GM12878 (cell line): ENCODE data around the gene ADRA2C. TPM values are rescaled to one million over a fixed set of nuclear protein-coding genes. Genes with fewer than 3 reads are reported as not detected.

Experiments used
- ATAC-seq: fragments of 200-7000 bp; cut with Tn5 transposase; 3 replicates; pipeline ENCODE4 v1.9.1; 2020; ENCODE audit warnings: mild to moderate bottlenecking, moderate library complexity
- BruUV-seq: library from RNA; stranded (reverse); fragments of 400-500 nt; replicated peaks from 2 replicates; lab custom pipeline; 2021; lab: Mats Ljungman, UMichigan
- CTCF ChIA-PET: fragments of 300-600 bp; sonication (Branson Sonifier 250); formaldehyde crosslinking; extraction: SDS; loops from one replicate; lab custom pipeline; 2021; ENCODE audit warnings: inconsistent platforms; lab: Yijun Ruan, JAX
- POLR2A ChIA-PET: fragments of 350-600 bp; formaldehyde crosslinking; extraction: SDS; loops from one replicate; lab custom pipeline; 2021; ENCODE audit warnings: inconsistent platforms; lab: Charles Lee
- RAD21 ChIA-PET: fragments of 300-600 bp; sonication (Branson Sonifier 250); formaldehyde crosslinking; loops from one replicate; lab custom pipeline; 2023; ENCODE audit warnings: antibody characterized with exemption; ENCODE audit not compliant: unreplicated experiment; lab: Charles Lee
- SMC1A ChIA-PET: fragments of 300-600 bp; sonication (Branson Sonifier 250); formaldehyde crosslinking; loops from one replicate; lab custom pipeline; 2023; ENCODE audit not compliant: unreplicated experiment, uncharacterized antibody; lab: Charles Lee
- DNase-seq: peaks from one replicate; pipeline ENCODE4 v3.0.0-alpha.2; 2011; ENCODE audit warnings: low read depth, low spot score
- FAIRE-seq: peaks from 3 replicates; lab custom pipeline; 2011; peaks lifted over from hg19 to GRCh38; lab: Jason Lieb, UNC
- H2AFZ ChIP-seq: 2 replicates; pipeline ENCODE4 v1.6.0; 2011; ENCODE audit warnings: low read depth, low read length, control low read depth; ENCODE audit not compliant: control insufficient read depth
- H3K27ac ChIP-seq: 2 replicates; pipeline ENCODE4 v1.5.1; 2011; ENCODE audit warnings: control low read depth; ENCODE audit not compliant: control insufficient read depth, insufficient read depth
- H3K27me3 ChIP-seq, 2 experiments: replicated peaks in 1 of 2; 2 replicates each; pipeline versions ENCODE4 v1.6.0 to v1.6.1; 2011; ENCODE audit warnings: low read length in 1 of 2; ENCODE audit not compliant: control insufficient read depth in 2 of 2, insufficient read depth in 2 of 2
- H3K36me3 ChIP-seq, 2 experiments: 2 replicates each; pipeline ENCODE4 v1.5.1; 2011; ENCODE audit warnings: low read length in 1 of 2; ENCODE audit not compliant: control insufficient read depth in 2 of 2, insufficient read depth in 2 of 2
- H3K4me1 ChIP-seq: 2 replicates; pipeline ENCODE4 v1.6.1; 2011; ENCODE audit warnings: mild to moderate bottlenecking, low read length, moderate library complexity, mixed read lengths; ENCODE audit not compliant: control insufficient read depth, insufficient read depth
- H3K4me2 ChIP-seq: 2 replicates; pipeline ENCODE4 v1.6.0; 2011; ENCODE audit warnings: control low read depth; ENCODE audit not compliant: control insufficient read depth, insufficient read depth
- H3K4me3 ChIP-seq: fragments of 200-600 bp; sonication (generic); 2 replicates; pipeline ENCODE4 v1.5.1; 2016
- H3K79me2 ChIP-seq: 2 replicates; pipeline ENCODE4 v1.6.0; 2011; ENCODE audit warnings: low read length; ENCODE audit not compliant: control insufficient read depth, insufficient read depth
- H3K9ac ChIP-seq: 2 replicates; pipeline ENCODE4 v1.8.0; 2011; ENCODE audit warnings: low read length, control low read depth, mixed read lengths; ENCODE audit not compliant: control insufficient read depth, insufficient read depth
- H3K9me3 ChIP-seq: replicated peaks from 3 replicates; pipeline ENCODE4 v1.5.1; 2011; ENCODE audit warnings: mild to moderate bottlenecking, low read length; ENCODE audit not compliant: control insufficient read depth, insufficient read depth
- H4K20me1 ChIP-seq: 2 replicates; pipeline ENCODE4 v1.6.0; 2011; ENCODE audit not compliant: control insufficient read depth, insufficient read depth
- BHLHE40 ChIP-seq, 2 experiments: fragments of 450-650 bp in 1 of 2; IDR thresholded peaks; 2 replicates each; pipeline ENCODE4 v1.6.1; 2011 to 2017; ENCODE audit warnings: low read depth in 2 of 2, borderline replicate concordance in 1 of 2, improper control_type of control experiment in 1 of 2, low read length in 1 of 2, mild to moderate bottlenecking in 1 of 2
- FOS ChIP-seq: IDR thresholded peaks from 3 replicates; pipeline ENCODE4 v1.6.1; 2011; ENCODE audit warnings: borderline replicate concordance; ENCODE audit not compliant: insufficient read length; ENCODE audit errors: extremely low read depth
- GATAD2B ChIP-seq: fragments of 450-650 bp; conservative IDR thresholded peaks from 2 replicates; pipeline ENCODE4 v1.6.1; 2017; ENCODE audit warnings: low read depth, mild to moderate bottlenecking, moderate library complexity
- IKZF2 ChIP-seq, 2 experiments: fragments of 450-650 bp; IDR thresholded peaks; 2 replicates each; pipeline ENCODE4 v1.6.1; 2017; ENCODE audit warnings: mild to moderate bottlenecking in 2 of 2, moderate library complexity in 2 of 2
- JUNB ChIP-seq: IDR thresholded peaks from 2 replicates; pipeline ENCODE4 v1.6.1; 2016; ENCODE audit warnings: antibody characterized with exemption, mild to moderate bottlenecking
- NFYA ChIP-seq: IDR thresholded peaks from 2 replicates; pipeline ENCODE4 v1.6.1; 2011; ENCODE audit warnings: low read depth, mild to moderate bottlenecking, low read length, improper control_type of control experiment, borderline replicate concordance
- NFYB ChIP-seq: IDR thresholded peaks from 2 replicates; pipeline ENCODE4 v1.6.1; 2011; ENCODE audit warnings: low read depth, mild to moderate bottlenecking, low read length, improper control_type of control experiment, moderate library complexity; ENCODE audit not compliant: insufficient read depth
- PML ChIP-seq: IDR thresholded peaks from 2 replicates; pipeline ENCODE4 v1.6.1; 2012; ENCODE audit warnings: low read length, inconsistent platforms
- POLR2AphosphoS5 ChIP-seq: IDR thresholded peaks from 2 replicates; pipeline ENCODE4 v1.6.1; 2011; ENCODE audit warnings: mild to moderate bottlenecking, low read length, inconsistent platforms
- SMAD5 ChIP-seq: IDR thresholded peaks from 2 replicates; pipeline ENCODE4 v1.6.1; 2016; ENCODE audit warnings: antibody characterized with exemption, low read depth
- SPI1 ChIP-seq: IDR thresholded peaks from 2 replicates; pipeline ENCODE4 v1.6.1; 2011; ENCODE audit warnings: low read depth, mild to moderate bottlenecking, low read length, moderate library complexity, borderline replicate concordance; ENCODE audit not compliant: insufficient read depth
- ZBED1 ChIP-seq: IDR thresholded peaks from 2 replicates; pipeline ENCODE4 v1.6.1; 2016; ENCODE audit warnings: borderline replicate concordance
- WGBS: methylation state at CpG from one replicate; pipeline ENCODE4 v1.1.6; 2016; ENCODE audit warnings: low lambda C conversion rate; ENCODE audit not compliant: insufficient replicate concordance, insufficient coverage; ENCODE audit errors: missing lambda C conversion rate; 5-methylcytosine and 5-hydroxymethylcytosine counted together
- in situ Hi-C: fragments of 300-500 bp; cut with MboI; formaldehyde crosslinking; loops from 9 replicates; pipeline ENCODE4 v1.14.3; 2018; ENCODE audit warnings: mixed read lengths
- intact Hi-C: fragments of 100-400 bp; cut with micrococcal nuclease; formaldehyde crosslinking; loops from one replicate; pipeline ENCODE4 v1.14.2; 2022; ENCODE audit not compliant: unreplicated experiment
- polyA plus RNA-seq, 11 experiments: library from polyadenylated mRNA; depleted of rRNA in 4 of 11; unstranded in 6 of 11; stranded (reverse) in 5 of 11; fragments of >200 nt; fragmentation: Nextera tagmentation in 4 of 11; fragmentation: Illumina TruSeq in 1 of 11; extraction: Ambion mirVana in 4 of 11; extraction: Trizol in 1 of 11; gene quantifications; 1 replicate in 1 of 11; 2 replicates in 10 of 11; pipeline versions ENCODE4 v1.2.1 to v1.2.3, GENCODE V29; 2011 to 2016; ENCODE audit warnings: inconsistent platforms in 2 of 11, missing spikeins in 2 of 11, low read depth in 1 of 11
- total RNA-seq, 4 experiments: library from RNA; depleted of rRNA in 3 of 4; stranded (reverse); fragments of >200 nt in 3 of 4; fragmentation: Illumina TruSeq in 1 of 4; extraction: Trizol in 1 of 4; gene quantifications; 2 replicates each; pipeline versions ENCODE4 v1.2.1 to v1.2.3, GENCODE V29; 2013 to 2021
- TF ChIP-seq, protein P1 (sequence below): fragments of 450-650 bp; IDR thresholded peaks from 2 replicates; pipeline ENCODE4 v1.6.1; 2016; ENCODE audit warnings: mild to moderate bottlenecking, moderate library complexity, borderline replicate concordance
- TF ChIP-seq, protein P2 (sequence below): fragments of 450-650 bp; formaldehyde crosslinking; IDR thresholded peaks from 2 replicates; pipeline ENCODE4 v1.4.0; 2020; ENCODE audit warnings: mild to moderate bottlenecking, moderate library complexity
- TF ChIP-seq, protein P3 (sequence below): IDR thresholded peaks from 2 replicates; pipeline ENCODE4 v1.6.1; 2012; ENCODE audit warnings: low read depth, low read length, improper control_type of control experiment

Gene ADRA2C
- total and polyA plus RNA-seq, 10 of the 15 experiments (the other 5 are each of a cell fraction or from before 2014, with no cell fraction given), result 0.15 TPM; not detected in 9

DNA sequence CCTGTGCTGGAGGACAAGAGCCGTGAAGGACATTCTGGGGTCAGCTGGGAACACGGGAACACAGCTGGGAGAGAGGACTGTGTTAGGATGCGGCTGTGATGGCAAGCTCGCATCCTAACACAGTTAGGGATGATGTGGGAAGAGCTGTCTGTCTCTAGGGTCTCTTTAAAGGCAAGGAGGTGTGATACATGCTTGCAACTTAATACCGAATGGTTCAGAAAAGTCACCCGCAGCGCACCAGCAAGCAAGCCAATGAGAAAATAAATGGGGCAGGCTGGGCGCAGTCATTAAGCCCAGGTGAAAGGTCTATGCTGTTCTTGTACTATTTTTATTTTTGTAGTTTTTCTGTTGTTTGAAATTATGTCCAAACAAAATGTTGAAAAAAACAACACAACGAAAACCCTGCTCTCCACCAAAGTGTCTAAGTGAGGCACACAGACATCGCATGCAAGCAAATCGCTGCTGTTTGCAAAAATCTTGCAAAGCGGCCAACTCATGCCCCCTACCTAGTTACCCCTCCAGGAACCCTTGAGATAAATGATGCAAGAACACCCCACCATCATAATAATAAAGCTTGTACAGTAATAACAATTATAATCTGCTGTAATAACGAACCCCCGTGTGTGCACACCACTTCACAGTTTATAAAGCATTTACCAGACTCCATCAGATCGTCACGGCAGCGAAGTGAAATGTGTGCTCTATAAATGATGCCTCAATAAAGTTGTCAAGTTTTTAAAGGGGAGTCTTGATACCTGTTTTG lies 17.9 kb upstream of the ADRA2C start:
- Histone ChIP-seq H3K9me3 (no peaks in the 10 kb centered on the region), H3K79me2 (no peaks in the 10 kb centered on the region), H3K9ac (no peak overlapping the region), H3K27me3 (peaks cover 0 to 2% of the 10 kb centered on the region in 2 experiments; a peak in 2 of 4 replicates), H3K4me2 (no peak overlapping the region), H4K20me1 (no peaks in the 10 kb centered on the region), H3K27ac (no peak overlapping the region), H3K4me1 (no peaks in the 10 kb centered on the region), H2AFZ (no peak overlapping the region), H3K36me3 (no peaks in the 10 kb centered on the region), H3K4me3 (no peak overlapping the region)
- BruUV-seq, result no TSS peak
- in situ Hi-C loops (no loop called here), intact Hi-C loops (no loop called here)
- FAIRE-seq, result no peak
- WGBS, result 32% methylated on average over 17 of the region's 17 CpGs
- no peak for DNase-seq
- RAD21 ChIA-PET, result no interaction called here
- SMC1A ChIA-PET, result no interaction called here
- ATAC-seq, result no peak
- CTCF ChIA-PET, result interaction anchor here (0.8 kb wide), 1 partner anchor 11 kb away, joined by 3 read pairs; no protein-coding TSS in a partner anchor
- POLR2A ChIA-PET, result no interaction called here
- TF ChIP-seq ZBED1 (no peak), GATAD2B (no peak), NFYB (no peak), PML (no peak), SMAD5 (no peak), NFYA (no peak), IKZF2 (IDR thresholded peaks at IDR 0.05) (no peak), FOS (no peak), POLR2AphosphoS5 (no peak), JUNB (no peak), SPI1 (no peak), BHLHE40 (IDR thresholded peaks at IDR 0.05; ENCODE audit: borderline replicate concordance in 1 of 2, low read depth in 2 of 2, low read length in 1 of 2) (no peak)
- TF ChIP-seq, protein P1, sequence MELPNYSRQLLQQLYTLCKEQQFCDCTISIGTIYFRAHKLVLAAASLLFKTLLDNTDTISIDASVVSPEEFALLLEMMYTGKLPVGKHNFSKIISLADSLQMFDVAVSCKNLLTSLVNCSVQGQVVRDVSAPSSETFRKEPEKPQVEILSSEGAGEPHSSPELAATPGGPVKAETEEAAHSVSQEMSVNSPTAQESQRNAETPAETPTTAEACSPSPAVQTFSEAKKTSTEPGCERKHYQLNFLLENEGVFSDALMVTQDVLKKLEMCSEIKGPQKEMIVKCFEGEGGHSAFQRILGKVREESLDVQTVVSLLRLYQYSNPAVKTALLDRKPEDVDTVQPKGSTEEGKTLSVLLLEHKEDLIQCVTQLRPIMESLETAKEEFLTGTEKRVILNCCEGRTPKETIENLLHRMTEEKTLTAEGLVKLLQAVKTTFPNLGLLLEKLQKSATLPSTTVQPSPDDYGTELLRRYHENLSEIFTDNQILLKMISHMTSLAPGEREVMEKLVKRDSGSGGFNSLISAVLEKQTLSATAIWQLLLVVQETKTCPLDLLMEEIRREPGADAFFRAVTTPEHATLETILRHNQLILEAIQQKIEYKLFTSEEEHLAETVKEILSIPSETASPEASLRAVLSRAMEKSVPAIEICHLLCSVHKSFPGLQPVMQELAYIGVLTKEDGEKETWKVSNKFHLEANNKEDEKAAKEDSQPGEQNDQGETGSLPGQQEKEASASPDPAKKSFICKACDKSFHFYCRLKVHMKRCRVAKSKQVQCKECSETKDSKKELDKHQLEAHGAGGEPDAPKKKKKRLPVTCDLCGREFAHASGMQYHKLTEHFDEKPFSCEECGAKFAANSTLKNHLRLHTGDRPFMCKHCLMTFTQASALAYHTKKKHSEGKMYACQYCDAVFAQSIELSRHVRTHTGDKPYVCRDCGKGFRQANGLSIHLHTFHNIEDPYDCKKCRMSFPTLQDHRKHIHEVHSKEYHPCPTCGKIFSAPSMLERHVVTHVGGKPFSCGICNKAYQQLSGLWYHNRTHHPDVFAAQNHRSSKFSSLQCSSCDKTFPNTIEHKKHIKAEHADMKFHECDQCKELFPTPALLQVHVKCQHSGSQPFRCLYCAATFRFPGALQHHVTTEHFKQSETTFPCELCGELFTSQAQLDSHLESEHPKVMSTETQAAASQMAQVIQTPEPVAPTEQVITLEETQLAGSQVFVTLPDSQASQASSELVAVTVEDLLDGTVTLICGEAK, result no peak
- TF ChIP-seq, protein P2, sequence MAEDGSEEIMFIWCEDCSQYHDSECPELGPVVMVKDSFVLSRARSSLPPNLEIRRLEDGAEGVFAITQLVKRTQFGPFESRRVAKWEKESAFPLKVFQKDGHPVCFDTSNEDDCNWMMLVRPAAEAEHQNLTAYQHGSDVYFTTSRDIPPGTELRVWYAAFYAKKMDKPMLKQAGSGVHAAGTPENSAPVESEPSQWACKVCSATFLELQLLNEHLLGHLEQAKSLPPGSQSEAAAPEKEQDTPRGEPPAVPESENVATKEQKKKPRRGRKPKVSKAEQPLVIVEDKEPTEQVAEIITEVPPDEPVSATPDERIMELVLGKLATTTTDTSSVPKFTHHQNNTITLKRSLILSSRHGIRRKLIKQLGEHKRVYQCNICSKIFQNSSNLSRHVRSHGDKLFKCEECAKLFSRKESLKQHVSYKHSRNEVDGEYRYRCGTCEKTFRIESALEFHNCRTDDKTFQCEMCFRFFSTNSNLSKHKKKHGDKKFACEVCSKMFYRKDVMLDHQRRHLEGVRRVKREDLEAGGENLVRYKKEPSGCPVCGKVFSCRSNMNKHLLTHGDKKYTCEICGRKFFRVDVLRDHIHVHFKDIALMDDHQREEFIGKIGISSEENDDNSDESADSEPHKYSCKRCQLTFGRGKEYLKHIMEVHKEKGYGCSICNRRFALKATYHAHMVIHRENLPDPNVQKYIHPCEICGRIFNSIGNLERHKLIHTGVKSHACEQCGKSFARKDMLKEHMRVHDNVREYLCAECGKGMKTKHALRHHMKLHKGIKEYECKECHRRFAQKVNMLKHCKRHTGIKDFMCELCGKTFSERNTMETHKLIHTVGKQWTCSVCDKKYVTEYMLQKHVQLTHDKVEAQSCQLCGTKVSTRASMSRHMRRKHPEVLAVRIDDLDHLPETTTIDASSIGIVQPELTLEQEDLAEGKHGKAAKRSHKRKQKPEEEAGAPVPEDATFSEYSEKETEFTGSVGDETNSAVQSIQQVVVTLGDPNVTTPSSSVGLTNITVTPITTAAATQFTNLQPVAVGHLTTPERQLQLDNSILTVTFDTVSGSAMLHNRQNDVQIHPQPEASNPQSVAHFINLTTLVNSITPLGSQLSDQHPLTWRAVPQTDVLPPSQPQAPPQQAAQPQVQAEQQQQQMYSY (CRISPR knock-in tag), result no peak
- TF ChIP-seq, protein P3, sequence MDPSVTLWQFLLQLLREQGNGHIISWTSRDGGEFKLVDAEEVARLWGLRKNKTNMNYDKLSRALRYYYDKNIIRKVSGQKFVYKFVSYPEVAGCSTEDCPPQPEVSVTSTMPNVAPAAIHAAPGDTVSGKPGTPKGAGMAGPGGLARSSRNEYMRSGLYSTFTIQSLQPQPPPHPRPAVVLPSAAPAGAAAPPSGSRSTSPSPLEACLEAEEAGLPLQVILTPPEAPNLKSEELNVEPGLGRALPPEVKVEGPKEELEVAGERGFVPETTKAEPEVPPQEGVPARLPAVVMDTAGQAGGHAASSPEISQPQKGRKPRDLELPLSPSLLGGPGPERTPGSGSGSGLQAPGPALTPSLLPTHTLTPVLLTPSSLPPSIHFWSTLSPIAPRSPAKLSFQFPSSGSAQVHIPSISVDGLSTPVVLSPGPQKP, result no peak
